Breast epithelium (tissue), 3 donors: ENCODE measurements around the gene TEPSIN.

ENCODE experiments used
- CTCF ChIP-seq, 3 donors: fragments of 450-650 bp; IDR thresholded peaks; one replicate each; pipeline ENCODE4 v1.5.1; 2016 to 2017; ENCODE audit warnings: antibody characterized with exemption in 3 of 3, mild to moderate bottlenecking in 3 of 3, moderate library complexity in 3 of 3
- POLR2A ChIP-seq: fragments of 450-650 bp; IDR thresholded peaks from one replicate; pipeline ENCODE4 v1.6.1; 2016; ENCODE audit warnings: antibody characterized with exemption, mild to moderate bottlenecking, moderate library complexity
- POLR2AphosphoS5 ChIP-seq, 3 donors: sonication (generic); formaldehyde crosslinking; IDR thresholded peaks; one replicate each; pipeline ENCODE4 v1.6.1; 2017; ENCODE audit warnings: antibody characterized with exemption in 3 of 3

- no peak for TF ChIP-seq CTCF (IDR thresholded peaks at IDR 0.05)
- no peak for TF ChIP-seq POLR2A
- no peak for TF ChIP-seq POLR2AphosphoS5 (IDR thresholded peaks at IDR 0.05)
Observed at GRCh38 chr17:81187120-81187519, 51.7 kb downstream of the TEPSIN start.
